Measurements from ENCODE around the gene GNB3. TPM values are rescaled to one million over a fixed set of nuclear protein-coding genes. Genes with fewer than 3 reads are reported as not detected.

Gene GNB3
- total RNA-seq, 4 donors from 2014 or later: 0.39 to 3.0 (median 2.1) TPM

GRCh38 chr12:6799147-6799546, 41.6 kb upstream of the GNB3 start:
- no peak overlapping the region for H3K4me3 ChIP-seq (replicated peaks in 1 of 3)
- DNase-seq: no peak
- H3K27me3 ChIP-seq: no peaks in the 10 kb centered on the region
- H3K27ac ChIP-seq: no peak overlapping the region
- H3K36me3 ChIP-seq: no peaks in the 10 kb centered on the region
- no peaks in the 10 kb centered on the region for H3K4me1 ChIP-seq
- intact Hi-C loops (cut with DNase I): no loop called here
- no peak for TF ChIP-seq CTCF (IDR thresholded peaks at IDR 0.05)
- no peak for TF ChIP-seq POLR2A (IDR thresholded peaks at IDR 0.05)
- 92% methylated on average over 5 of the region's 5 CpGs for WGBS, 2 donors
- H3K9me3 ChIP-seq: no peaks in the 10 kb centered on the region

- H3K4me3 ChIP-seq (replicated peaks in 1 of 3): no peak overlapping the region
- DNase-seq: no peak
- TF ChIP-seq CTCF (IDR thresholded peaks at IDR 0.05) (no peak), POLR2A (IDR thresholded peaks at IDR 0.05) (no peak)
- WGBS, 2 donors: 86 to 90% methylated on average over 1 of the region's 1 CpG
- no peaks in the 10 kb centered on the region for H3K4me1 ChIP-seq
- no peaks in the 10 kb centered on the region for H3K9me3 ChIP-seq
- intact Hi-C loops (cut with DNase I): no loop called here
- H3K36me3 ChIP-seq: no peaks in the 10 kb centered on the region
- H3K27me3 ChIP-seq: no peaks in the 10 kb centered on the region
- H3K27ac ChIP-seq: no peak overlapping the region
Measured at GRCh38 chr12:6807170-6807569, 33.6 kb upstream of the GNB3 start.

GRCh38 chr12:6809056-6809455, 31.7 kb upstream of the GNB3 start:
- intact Hi-C loops (cut with DNase I): no loop called here
- Histone ChIP-seq H3K9me3 (no peaks in the 10 kb centered on the region), H3K27ac (no peak overlapping the region), H3K27me3 (no peaks in the 10 kb centered on the region), H3K4me3 (replicated peaks in 1 of 3) (no peak overlapping the region), H3K36me3 (no peaks in the 10 kb centered on the region), H3K4me1 (no peaks in the 10 kb centered on the region)
- DNase-seq: no peak
- 69 to 72% methylated on average over 10 of the region's 10 CpGs for WGBS, 2 donors
- TF ChIP-seq POLR2A (IDR thresholded peaks at IDR 0.05) (no peak), CTCF (IDR thresholded peaks at IDR 0.05) (no peak)

- no peak overlapping the region for H3K27ac ChIP-seq
- intact Hi-C loops (cut with DNase I): no loop called here
- H3K36me3 ChIP-seq: no peaks in the 10 kb centered on the region
- H3K27me3 ChIP-seq: no peaks in the 10 kb centered on the region
- no peaks in the 10 kb centered on the region for H3K4me1 ChIP-seq
- no peak for DNase-seq
- TF ChIP-seq CTCF (IDR thresholded peaks at IDR 0.05) (no peak), POLR2A (IDR thresholded peaks at IDR 0.05) (no peak)
- WGBS, 2 donors: 68 to 69% methylated on average over 1 of the region's 1 CpG
- H3K9me3 ChIP-seq: no peaks in the 10 kb centered on the region
- no peak overlapping the region for H3K4me3 ChIP-seq (replicated peaks in 1 of 3)
Measured at GRCh38 chr12:6810758-6811157, 30.0 kb upstream of the GNB3 start.

GRCh38 chr12:6813363-6813762, 27.4 kb upstream of the GNB3 start:
- TF ChIP-seq POLR2A (IDR thresholded peaks at IDR 0.05) (no peak), CTCF (IDR thresholded peaks at IDR 0.05) (no peak)
- Histone ChIP-seq H3K27ac (no peak overlapping the region), H3K4me3 (replicated peaks in 1 of 3) (no peak overlapping the region), H3K36me3 (no peaks in the 10 kb centered on the region), H3K4me1 (no peaks in the 10 kb centered on the region), H3K9me3 (no peaks in the 10 kb centered on the region), H3K27me3 (no peaks in the 10 kb centered on the region)
- 78 to 85% methylated on average over 4 of the region's 4 CpGs for WGBS, 2 donors
- intact Hi-C loops (cut with DNase I): no loop called here
- DNase-seq: no peak

Data from thyroid gland (tissue), 4 donors.